AML-193 (cell line): ENCODE results near the gene F10.
"Not testable (repeated sequence)": the region's sequence is repeated elsewhere in the genome, so short reads cannot be mapped to it uniquely, and the experiment has no call there.

Experiments
- DNase-seq, 2 experiments: peaks; one replicate each; lab custom pipeline; 2025; lab: John Stamatoyannopoulos, UW

The F10 gene

DNA sequence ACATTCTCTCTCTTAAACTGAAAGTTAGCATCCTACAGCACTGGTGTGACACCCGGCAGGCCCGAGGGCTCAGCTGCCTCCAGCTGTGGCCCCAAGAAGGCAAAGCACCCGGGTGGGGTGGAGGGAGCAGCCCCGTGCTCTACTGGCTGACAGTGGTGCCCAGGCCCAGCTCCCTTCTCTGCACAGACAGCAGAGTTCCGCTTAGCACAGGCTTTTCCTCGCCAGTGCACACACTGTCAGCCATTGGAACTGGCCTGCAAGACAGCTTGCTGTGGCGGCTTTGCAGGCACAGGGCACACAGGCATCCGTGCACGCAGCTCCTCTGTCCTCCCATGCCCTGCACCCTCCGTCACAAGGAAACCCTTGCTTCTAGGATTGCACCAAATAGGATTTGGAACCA is 20.3 kb upstream of the F10 start:
- not testable (repeated sequence) for DNase-seq

DNA sequence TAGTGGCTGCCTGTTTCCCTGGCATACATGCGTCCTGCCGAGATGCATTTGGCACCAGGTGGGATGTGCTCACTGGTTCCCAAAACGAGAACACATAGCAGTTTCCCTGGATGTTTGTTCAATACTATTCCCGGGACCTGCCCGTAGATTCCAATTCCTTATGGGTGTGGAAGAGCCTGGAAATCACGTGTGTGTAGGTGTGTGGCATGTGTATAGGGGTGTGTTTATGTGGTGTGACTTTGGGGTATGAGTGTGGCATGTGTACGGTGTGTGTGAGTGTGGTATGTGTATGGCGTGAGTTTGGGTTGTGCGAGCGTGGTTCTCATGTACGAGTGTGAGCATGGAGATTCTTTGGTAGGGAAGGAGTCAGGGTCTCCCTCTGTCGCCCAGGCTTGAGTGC is 19.9 kb upstream of the F10 start:
- DNase-seq: no peak

DNA sequence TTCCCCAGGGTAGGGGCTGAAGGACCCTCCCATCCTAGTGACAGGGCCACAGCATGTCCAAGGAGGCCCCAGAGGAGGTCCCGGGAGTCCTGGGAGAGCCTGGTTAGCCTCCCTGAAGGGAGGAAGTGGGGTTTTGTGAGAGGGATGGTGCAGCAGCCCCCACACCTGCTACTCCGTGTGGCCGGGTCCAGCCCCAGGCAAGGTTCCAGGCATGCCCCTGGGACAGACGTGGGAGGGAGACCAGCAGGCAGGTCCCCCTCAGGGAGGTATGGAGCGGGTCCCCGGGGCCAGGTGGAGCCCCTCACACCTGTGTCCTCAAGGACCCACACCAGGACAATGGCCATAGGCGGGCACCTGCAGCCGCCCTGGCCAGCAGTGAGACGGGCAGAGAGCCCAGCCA is 19.0 kb upstream of the F10 start:
- DNase-seq: no peak

GRCh38 chr13:113105032-113105920 is 17.3 kb upstream of the F10 start, which contains the start of gene F7:
Gene F7 (plus strand): TSS chr13:113105791. CDS start chr13:113105842, 51 bp downstream.
- no peak for DNase-seq

- no peak for DNase-seq
Observed at GRCh38 chr13:113105921-113106452, 16.6 kb upstream of the F10 start.

- DNase-seq: no peak
Observed at GRCh38 chr13:113106711-113107351, 15.8 kb upstream of the F10 start.

- not testable (repeated sequence) for DNase-seq
Observed at GRCh38 chr13:113108521-113108920, 14.1 kb upstream of the F10 start.

- DNase-seq: no peak
Observed at GRCh38 chr13:113109151-113110047, 13.2 kb upstream of the F10 start.

GRCh38 chr13:113110048-113110851 is 12.3 kb upstream of the F10 start:
- no peak for DNase-seq

DNA sequence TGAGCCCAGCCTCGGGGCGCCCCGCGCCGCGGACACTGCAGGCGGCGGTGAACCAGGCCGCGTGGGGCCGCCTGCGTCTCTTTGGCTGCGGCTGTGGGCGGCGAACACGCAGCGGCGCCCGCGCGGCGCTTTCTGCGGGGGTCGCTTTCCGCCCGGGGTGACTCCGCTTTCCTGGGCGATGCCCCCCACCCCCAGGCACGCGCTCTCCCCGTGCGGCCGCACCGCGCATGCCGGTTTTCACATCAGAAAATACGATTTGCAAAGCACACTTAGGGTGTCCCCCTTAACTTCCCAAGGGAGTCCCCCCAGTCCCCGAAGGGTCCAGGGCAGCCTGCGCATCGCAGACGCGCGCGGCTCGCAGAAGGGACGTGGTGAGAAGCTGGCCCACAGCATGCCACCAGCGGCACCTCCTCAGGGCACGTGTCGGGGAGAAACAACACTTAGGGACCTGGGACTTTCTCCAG is 11.7 kb upstream of the F10 start:
- DNase-seq: no peak

DNA sequence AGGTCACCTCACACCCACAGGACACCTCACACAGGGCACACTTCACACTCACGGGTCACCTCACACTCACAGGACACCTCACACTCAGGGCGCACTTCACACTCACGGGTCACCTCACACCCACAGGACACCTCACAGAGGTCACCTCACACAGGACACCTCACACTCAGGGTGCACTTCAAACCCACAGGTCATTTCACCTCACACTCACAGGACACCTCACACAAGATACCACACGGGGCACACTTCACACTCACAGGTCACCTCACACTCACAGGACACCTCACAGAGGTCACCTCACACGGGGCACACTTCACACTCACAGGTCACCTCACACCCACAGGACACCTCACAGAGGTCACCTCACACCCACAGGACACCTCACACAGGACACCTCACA is 10.8 kb upstream of the F10 start:
- DNase-seq: not testable (repeated sequence)

- DNase-seq: not testable (repeated sequence)
Observed at GRCh38 chr13:113112475-113112874, 10.1 kb upstream of the F10 start.

GRCh38 chr13:113112893-113113845 is 9.4 kb upstream of the F10 start:
- no peak for DNase-seq

DNA sequence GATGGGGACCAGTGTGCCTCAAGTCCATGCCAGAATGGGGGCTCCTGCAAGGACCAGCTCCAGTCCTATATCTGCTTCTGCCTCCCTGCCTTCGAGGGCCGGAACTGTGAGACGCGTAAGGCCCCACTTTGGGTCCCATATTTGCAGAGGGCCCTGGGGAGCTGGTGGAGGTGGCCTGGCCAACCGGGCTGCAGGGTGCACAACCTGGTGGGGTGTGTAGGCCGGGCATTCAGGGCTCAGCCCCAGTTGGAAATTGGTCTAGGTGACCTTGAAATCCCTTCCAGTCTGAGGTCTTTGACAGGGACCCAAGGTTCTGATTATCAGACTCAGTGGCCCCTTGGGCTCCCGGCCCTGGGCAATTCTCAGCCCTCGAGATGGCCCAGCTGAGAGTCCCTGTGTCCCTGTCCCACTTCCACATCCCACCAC is 8.7 kb upstream of the F10 start:
- DNase-seq: no peak

DNA sequence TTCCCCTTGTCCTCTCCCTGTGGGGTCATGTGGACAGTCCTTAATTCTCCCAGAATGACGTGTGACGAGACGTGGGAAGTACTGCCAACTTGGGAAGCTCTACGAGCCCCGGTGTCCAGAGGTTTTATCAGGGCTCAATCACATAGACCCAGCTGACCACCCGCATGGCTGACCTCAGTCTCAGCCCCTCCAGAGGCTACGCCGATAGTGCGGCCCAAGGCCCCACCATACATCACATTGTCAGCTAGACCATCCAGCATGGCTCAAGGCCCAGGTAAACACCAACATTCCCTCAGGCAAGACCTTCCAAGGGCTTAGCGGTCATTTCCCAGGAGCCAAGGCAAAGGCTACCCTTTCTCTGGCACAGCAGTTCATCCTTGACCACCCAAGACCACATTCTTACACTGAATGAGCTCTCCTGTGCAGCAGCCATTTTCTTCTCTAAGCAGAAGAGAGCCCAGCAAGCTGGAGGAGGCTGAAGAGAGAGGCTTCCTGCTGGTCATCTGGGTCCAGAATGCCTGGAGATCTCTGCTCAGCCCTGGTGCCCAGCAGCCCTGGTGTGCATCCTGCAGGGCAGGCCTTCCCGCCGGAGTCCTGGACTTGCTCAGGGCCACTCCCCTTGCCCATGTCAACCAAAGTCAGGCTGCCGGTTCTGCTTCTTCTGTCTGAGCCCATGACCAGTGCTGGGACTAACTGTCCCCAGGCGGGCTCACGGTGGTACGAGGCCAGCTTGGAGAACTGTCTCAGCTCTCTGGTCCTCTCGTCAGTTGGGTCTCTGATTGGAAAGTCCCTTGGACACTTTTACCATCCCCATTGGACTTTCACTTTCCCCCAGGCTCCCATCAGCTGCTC is 7.9 kb upstream of the F10 start:
- DNase-seq: no peak

DNA sequence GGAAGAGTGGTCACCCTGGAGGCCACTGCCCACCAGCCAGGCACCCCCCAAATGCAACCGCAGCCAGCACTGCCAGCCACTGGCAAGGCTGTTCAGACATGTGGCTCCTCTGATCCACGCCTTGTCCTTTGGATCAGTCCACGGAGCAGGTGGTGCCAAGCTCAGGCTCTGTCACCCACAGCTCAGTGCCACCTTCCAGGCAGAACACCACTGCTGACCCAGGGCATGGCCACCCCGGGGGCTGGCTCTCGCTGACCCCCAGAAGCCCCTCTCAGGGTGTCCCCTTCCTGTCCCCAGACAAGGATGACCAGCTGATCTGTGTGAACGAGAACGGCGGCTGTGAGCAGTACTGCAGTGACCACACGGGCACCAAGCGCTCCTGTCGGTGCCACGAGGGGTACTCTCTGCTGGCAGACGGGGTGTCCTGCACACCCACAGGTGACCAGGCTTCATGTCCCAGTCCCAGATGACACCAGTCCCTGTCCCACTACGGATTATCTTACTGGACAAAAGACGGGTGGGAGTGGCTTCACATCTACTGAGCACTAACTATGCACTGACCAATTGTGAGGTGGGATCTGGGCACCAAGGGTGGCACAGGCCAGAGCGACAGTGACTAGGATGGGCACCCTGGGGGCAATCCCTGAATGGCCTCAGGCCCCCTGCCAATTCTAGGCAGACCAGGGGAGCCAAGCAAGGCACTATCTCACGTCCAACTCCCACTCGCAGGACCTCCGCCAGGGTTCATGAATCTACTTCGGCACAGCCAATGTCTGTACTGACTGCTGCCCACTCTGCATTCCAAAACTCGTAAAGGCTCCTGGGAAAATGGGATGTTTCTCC is 7.0 kb upstream of the F10 start:
- no peak for DNase-seq

GRCh38 chr13:113116206-113116800 is 6.3 kb upstream of the F10 start:
- DNase-seq: no peak

DNA sequence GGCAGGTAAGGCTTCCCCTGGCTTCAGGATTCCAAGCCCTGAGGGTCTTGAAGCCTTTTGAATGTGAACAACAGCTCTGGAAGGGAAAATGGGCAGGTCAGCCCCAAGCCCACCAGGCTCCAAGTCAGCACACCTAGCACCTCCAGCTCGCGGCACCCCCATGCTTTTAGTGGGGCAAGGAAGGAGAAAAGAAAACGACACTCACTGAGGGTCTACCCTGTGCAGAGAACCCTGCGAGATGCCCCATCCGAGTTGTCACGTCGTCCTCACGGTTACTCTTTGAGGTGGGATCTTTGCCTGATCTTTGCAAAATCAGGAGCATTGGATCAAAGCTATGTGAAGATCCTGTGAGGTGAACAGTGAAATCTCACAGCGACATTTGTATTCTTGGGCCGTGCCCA is 5.7 kb upstream of the F10 start:
- DNase-seq: no peak
